Activated B cell treated with CpG ODN at 0.5 μM for 24 hours (primary cell): ENCODE data around the gene MYZAP. TPM values are rescaled to one million over a fixed set of nuclear protein-coding genes. Genes with fewer than 3 reads are reported as not detected.

Source experiments
- ATAC-seq: fragments of 200-7000 bp; cut with Tn5 transposase; one replicate; pipeline ENCODE4 v1.10.0; 2021; ENCODE audit warnings: low read depth, mild to moderate bottlenecking, moderate library complexity
- CTCF ChIA-PET: fragments of 350-600 bp; sonication (Branson Sonifier 250); formaldehyde crosslinking; loops from one replicate; lab custom pipeline; 2021; ENCODE audit warnings: antibody characterized with exemption; lab: Charles Lee
- POLR2A ChIA-PET: fragments of 350-600 bp; sonication (Branson Sonifier 250); formaldehyde crosslinking; loops from one replicate; lab custom pipeline; 2021; ENCODE audit warnings: antibody characterized with exemption; lab: Charles Lee
- DNase-seq: peaks from one replicate; pipeline ENCODE4 v3.0.0; 2022
- H3K27ac Mint-ChIP-seq: one replicate; pipeline ENCODE4 v1.8.0; 2020; ENCODE audit warnings: mixed read lengths
- H3K27me3 Mint-ChIP-seq: one replicate; pipeline ENCODE4 v1.8.0; 2021; ENCODE audit warnings: mixed read lengths
- H3K36me3 Mint-ChIP-seq: one replicate; pipeline ENCODE4 v1.8.0; 2021; ENCODE audit warnings: low read depth, mixed read lengths
- H3K4me1 Mint-ChIP-seq: one replicate; pipeline ENCODE4 v1.8.0; 2021; ENCODE audit warnings: mixed read lengths
- H3K4me3 Mint-ChIP-seq: one replicate; pipeline ENCODE4 v1.8.0; 2020; ENCODE audit warnings: mild to moderate bottlenecking, mixed read lengths
- H3K9me3 Mint-ChIP-seq: one replicate; pipeline ENCODE4 v1.8.0; 2020; ENCODE audit warnings: mixed read lengths
- CTCF ChIP-seq: fragments of 200-600 bp; IDR thresholded peaks from one replicate; pipeline ENCODE4 v1.8.0; 2022; ENCODE audit warnings: antibody characterized with exemption, mild to moderate bottlenecking
- intact Hi-C: fragments of 100-400 bp; cut with micrococcal nuclease; formaldehyde crosslinking; loops from one replicate; pipeline ENCODE4 v1.15.1; 2024
- total RNA-seq: library from RNA; stranded (reverse); gene quantifications from 2 replicates; pipeline ENCODE4 v1.2.3, GENCODE V29; 2022

Gene MYZAP
- total RNA-seq, 1 donor from 2014 or later, result 1.00 TPM

- ChIA-PET CTCF (no interaction called here), POLR2A (no interaction called here)
- intact Hi-C loops, result no loop called here
- DNase-seq (no peak), ATAC-seq (no peak)
- H3K36me3 Mint-ChIP-seq, result peaks cover 4% of the 10 kb centered on the region
- no peak overlapping the region for H3K27ac Mint-ChIP-seq
- peaks cover 8% of the 10 kb centered on the region for H3K27me3 Mint-ChIP-seq
- no peaks in the 10 kb centered on the region for H3K4me1 Mint-ChIP-seq
- no peak for TF ChIP-seq CTCF
- no peaks in the 10 kb centered on the region for H3K9me3 Mint-ChIP-seq
- no peak overlapping the region for H3K4me3 Mint-ChIP-seq
These were observed 12.8 kb downstream of the MYZAP start for GRCh38 chr15:57604507-57604906.

DNA sequence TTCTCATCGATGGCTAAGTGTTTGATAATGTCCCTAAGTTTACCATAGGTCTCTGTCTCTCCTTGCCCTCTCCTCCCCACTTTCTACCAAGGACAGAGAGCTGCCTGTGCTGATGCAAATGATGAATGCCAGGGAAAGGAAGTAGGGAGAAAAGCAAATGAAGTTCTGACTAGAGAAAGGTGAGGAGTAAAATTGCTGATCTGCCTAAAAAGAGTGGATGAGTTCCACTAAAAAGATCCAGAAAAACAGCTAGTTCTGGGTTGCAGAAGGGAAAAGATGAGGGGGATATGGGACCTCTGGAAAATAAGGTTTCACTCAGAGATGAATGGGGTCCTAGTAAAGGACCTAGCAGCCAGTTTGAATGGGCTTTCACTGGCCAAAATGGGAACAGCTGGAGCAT, 13.8 kb downstream of the MYZAP start:
- Mint-ChIP-seq H3K27me3 (peaks cover 8% of the 10 kb centered on the region), H3K9me3 (no peaks in the 10 kb centered on the region), H3K36me3 (peaks cover 4% of the 10 kb centered on the region), H3K27ac (no peak overlapping the region), H3K4me1 (no peaks in the 10 kb centered on the region), H3K4me3 (no peak overlapping the region)
- ChIA-PET CTCF (no interaction called here), POLR2A (no interaction called here)
- no peak for DNase-seq
- intact Hi-C loops, result no loop called here
- ATAC-seq, result no peak
- no peak for TF ChIP-seq CTCF

DNA sequence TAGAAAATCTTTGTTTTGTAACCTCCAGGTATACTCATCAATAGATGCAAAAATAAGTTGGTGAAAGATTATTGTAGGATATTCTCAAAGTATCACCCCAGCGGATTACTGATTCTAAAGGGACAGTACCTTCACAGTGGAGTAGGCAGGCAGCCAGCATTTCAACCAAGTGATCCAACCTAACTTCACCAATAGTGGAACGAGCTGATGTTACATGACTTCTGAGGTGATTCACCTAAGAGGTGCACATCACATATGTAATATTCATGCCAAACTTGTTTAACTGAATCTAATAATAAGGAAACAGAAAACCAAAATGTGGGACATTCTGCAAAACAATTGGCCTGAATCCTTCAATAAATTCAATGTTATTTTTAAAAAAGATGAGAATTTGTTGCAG, 14.3 kb downstream of the MYZAP start:
- Mint-ChIP-seq H3K4me3 (no peak overlapping the region), H3K9me3 (no peaks in the 10 kb centered on the region), H3K4me1 (no peaks in the 10 kb centered on the region), H3K27me3 (peaks cover 8% of the 10 kb centered on the region), H3K36me3 (peaks cover 4% of the 10 kb centered on the region), H3K27ac (no peak overlapping the region)
- CTCF ChIA-PET, result no interaction called here
- no peak for TF ChIP-seq CTCF
- POLR2A ChIA-PET, result no interaction called here
- DNase-seq (no peak), ATAC-seq (no peak)
- intact Hi-C loops, result no loop called here

GRCh38 chr15:57606816-57607215, 15.1 kb downstream of the MYZAP start:
- no peaks in the 10 kb centered on the region for H3K9me3 Mint-ChIP-seq
- no peak overlapping the region for H3K4me3 Mint-ChIP-seq
- H3K4me1 Mint-ChIP-seq, result no peaks in the 10 kb centered on the region
- TF ChIP-seq CTCF, result no peak
- peaks cover 6% of the 10 kb centered on the region for H3K27me3 Mint-ChIP-seq
- CTCF ChIA-PET, result no interaction called here
- POLR2A ChIA-PET, result no interaction called here
- ATAC-seq (no peak), DNase-seq (no peak)
- no peak overlapping the region for H3K27ac Mint-ChIP-seq
- H3K36me3 Mint-ChIP-seq, result peaks cover 4% of the 10 kb centered on the region
- intact Hi-C loops, result no loop called here

DNA sequence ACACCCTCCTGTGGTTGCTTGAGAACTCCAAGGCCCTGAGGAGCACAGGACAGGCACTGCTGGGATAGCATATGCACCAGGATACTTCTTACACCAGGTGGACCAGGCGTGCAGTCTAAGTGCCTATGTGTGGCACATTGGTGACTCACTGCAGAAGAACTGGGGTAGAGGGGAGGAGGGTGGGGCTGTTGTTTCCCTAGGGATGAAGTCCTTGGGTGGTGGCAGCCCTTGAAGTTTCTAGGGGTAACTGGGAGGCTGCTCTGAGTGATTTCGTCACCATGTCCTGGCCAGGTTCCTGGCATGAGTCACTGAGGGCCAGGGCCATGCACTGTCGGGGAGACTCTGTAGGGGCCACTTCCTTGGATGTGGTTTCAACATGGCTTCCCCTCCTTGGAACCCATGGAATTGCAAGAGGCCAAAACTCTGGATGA, 15.9 kb downstream of the MYZAP start:
- H3K4me1 Mint-ChIP-seq, result no peaks in the 10 kb centered on the region
- H3K27me3 Mint-ChIP-seq, result peaks cover 6% of the 10 kb centered on the region
- intact Hi-C loops, result no loop called here
- H3K36me3 Mint-ChIP-seq, result peaks cover 4% of the 10 kb centered on the region
- TF ChIP-seq CTCF, result no peak
- ChIA-PET CTCF (no interaction called here), POLR2A (no interaction called here)
- H3K27ac Mint-ChIP-seq, result no peak overlapping the region
- H3K9me3 Mint-ChIP-seq, result no peaks in the 10 kb centered on the region
- ATAC-seq (no peak), DNase-seq (no peak)
- no peak overlapping the region for H3K4me3 Mint-ChIP-seq
